PC-9 (cell line): Measurements from ENCODE around the gene LYRM2.

Experiments used
- EZH2 ChIP-seq: fragments of 200-600 bp; sonication (generic); IDR thresholded peaks from 2 replicates; pipeline ENCODE4 v1.8.0; 2017; ENCODE audit warnings: antibody characterized with exemption, low read depth
- TF ChIP-seq, protein P1 (sequence below): fragments of 200-600 bp; sonication (generic); conservative IDR thresholded peaks from 2 replicates; pipeline ENCODE4 v1.6.1; 2017; ENCODE audit warnings: mixed run types, antibody characterized with exemption, mild to moderate bottlenecking, moderate library complexity

DNA sequence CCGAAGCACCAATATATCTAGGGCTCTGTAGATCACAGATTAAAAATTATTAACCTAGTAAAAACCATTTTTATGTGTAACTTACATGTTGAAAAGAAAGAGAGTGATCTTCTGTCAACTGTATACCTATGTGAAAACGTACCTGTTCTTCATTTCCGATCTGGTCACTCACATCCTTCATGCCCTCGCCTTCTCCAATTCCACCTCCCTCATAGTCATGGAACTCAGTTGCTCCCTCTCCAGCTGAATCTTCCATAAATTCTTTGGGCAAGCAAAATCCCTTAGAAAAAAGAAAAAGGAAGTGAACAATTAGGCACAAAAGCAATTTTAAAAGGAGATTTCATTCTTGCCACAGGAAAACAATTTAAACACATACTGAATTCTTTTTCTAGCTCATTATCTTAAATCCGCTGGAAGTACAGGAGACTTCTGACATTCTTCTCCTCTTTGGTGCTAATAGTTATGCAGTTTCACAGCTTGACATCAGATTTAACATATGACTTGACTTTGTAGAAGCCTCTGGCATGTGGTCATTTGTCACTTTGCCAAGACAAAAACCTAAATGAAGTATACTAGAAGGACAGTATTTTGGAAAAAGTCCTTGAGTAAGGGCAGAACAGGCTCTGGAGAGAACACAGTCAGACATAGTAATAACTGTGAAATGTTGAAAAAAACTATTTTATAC is 29.5 kb upstream of the LYRM2 start:
- TF ChIP-seq, protein P1, sequence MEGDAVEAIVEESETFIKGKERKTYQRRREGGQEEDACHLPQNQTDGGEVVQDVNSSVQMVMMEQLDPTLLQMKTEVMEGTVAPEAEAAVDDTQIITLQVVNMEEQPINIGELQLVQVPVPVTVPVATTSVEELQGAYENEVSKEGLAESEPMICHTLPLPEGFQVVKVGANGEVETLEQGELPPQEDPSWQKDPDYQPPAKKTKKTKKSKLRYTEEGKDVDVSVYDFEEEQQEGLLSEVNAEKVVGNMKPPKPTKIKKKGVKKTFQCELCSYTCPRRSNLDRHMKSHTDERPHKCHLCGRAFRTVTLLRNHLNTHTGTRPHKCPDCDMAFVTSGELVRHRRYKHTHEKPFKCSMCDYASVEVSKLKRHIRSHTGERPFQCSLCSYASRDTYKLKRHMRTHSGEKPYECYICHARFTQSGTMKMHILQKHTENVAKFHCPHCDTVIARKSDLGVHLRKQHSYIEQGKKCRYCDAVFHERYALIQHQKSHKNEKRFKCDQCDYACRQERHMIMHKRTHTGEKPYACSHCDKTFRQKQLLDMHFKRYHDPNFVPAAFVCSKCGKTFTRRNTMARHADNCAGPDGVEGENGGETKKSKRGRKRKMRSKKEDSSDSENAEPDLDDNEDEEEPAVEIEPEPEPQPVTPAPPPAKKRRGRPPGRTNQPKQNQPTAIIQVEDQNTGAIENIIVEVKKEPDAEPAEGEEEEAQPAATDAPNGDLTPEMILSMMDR = no peak
- TF ChIP-seq EZH2 = no peak
